HepG2 (cell line): ENCODE measurements around the gene SEBOX. TPM values are rescaled to one million over a fixed set of nuclear protein-coding genes. Genes with fewer than 3 reads are reported as not detected.

Experiments used
- AKAP8 ChIP-seq: sonication (generic); formaldehyde crosslinking; IDR thresholded peaks from 2 replicates; pipeline ENCODE4 v1.5.1; 2020; ENCODE audit warnings: mild to moderate bottlenecking, missing genetic modification reagents
- BRD4 ChIP-seq: sonication (generic); formaldehyde crosslinking; IDR thresholded peaks from 2 replicates; pipeline ENCODE4 v1.4.0; 2020; ENCODE audit warnings: missing genetic modification reagents
- CCDC6 ChIP-seq: sonication (generic); formaldehyde crosslinking; IDR thresholded peaks from 2 replicates; pipeline ENCODE4 v1.8.1; 2022; ENCODE audit warnings: mild to moderate bottlenecking, missing genetic modification reagents, moderate library complexity
- ESRRA ChIP-seq: sonication (generic); formaldehyde crosslinking; IDR thresholded peaks from 2 replicates; pipeline ENCODE4 v1.5.1; 2020; ENCODE audit warnings: mild to moderate bottlenecking, low read depth, missing genetic modification reagents
- GZF1 ChIP-seq: sonication (generic); formaldehyde crosslinking; IDR thresholded peaks from 2 replicates; pipeline ENCODE4 v1.5.1; 2020; ENCODE audit warnings: mild to moderate bottlenecking, missing genetic modification reagents
- MED13 ChIP-seq: sonication (generic); formaldehyde crosslinking; IDR thresholded peaks from 2 replicates; pipeline ENCODE4 v1.5.0; 2020; ENCODE audit warnings: missing genetic modification reagents
- NCOA2 ChIP-seq: sonication (generic); formaldehyde crosslinking; IDR thresholded peaks from 2 replicates; pipeline ENCODE4 v1.8.0; 2022; ENCODE audit warnings: inconsistent platforms
- RFX5 ChIP-seq: IDR thresholded peaks from 2 replicates; pipeline ENCODE4 v1.6.1; 2011; ENCODE audit warnings: low read depth, low read length, improper control_type of control experiment
- RFXANK ChIP-seq: IDR thresholded peaks from 2 replicates; pipeline ENCODE4 v1.6.1; 2016
- SRSF4 ChIP-seq: fragments of 200-400 bp; formaldehyde crosslinking; IDR thresholded peaks from one replicate; pipeline ENCODE4 v1.6.1; 2018; ENCODE audit warnings: mild to moderate bottlenecking, low read depth, low read length, moderate library complexity; ENCODE audit not compliant: poor library complexity, severe bottlenecking
- ZFYVE20 ChIP-seq: sonication (generic); formaldehyde crosslinking; IDR thresholded peaks from 2 replicates; pipeline ENCODE4 v1.8.0; 2023; ENCODE audit warnings: low read depth, mild to moderate bottlenecking, moderate library complexity, missing genetic modification reagents, borderline replicate concordance
- ZMYM2 ChIP-seq: sonication (generic); formaldehyde crosslinking; IDR thresholded peaks from 2 replicates; pipeline ENCODE4 v1.8.0; 2022; ENCODE audit warnings: mild to moderate bottlenecking, missing genetic modification reagents
- ZNF296 ChIP-seq: sonication (generic); formaldehyde crosslinking; conservative IDR thresholded peaks from 2 replicates; pipeline ENCODE4 v1.5.0; 2020; ENCODE audit warnings: mild to moderate bottlenecking, missing genetic modification reagents
- ZNF564 ChIP-seq: sonication (generic); formaldehyde crosslinking; IDR thresholded peaks from 2 replicates; pipeline ENCODE4 v1.8.1; 2023; ENCODE audit warnings: mild to moderate bottlenecking, missing genetic modification reagents
- ZZZ3 ChIP-seq: sonication (generic); formaldehyde crosslinking; IDR thresholded peaks from 2 replicates; pipeline ENCODE4 v1.4.0; 2020; ENCODE audit warnings: missing genetic modification reagents, mild to moderate bottlenecking, borderline replicate concordance
- polyA plus RNA-seq, 8 experiments: library from polyadenylated mRNA; depleted of rRNA in 3 of 8; stranded (reverse) in 7 of 8; unstranded in 1 of 8; fragments of >200 nt; fragmentation: Illumina TruSeq in 4 of 8; extraction: Trizol in 4 of 8; gene quantifications; 2 replicates each; pipeline versions ENCODE4 v1.2.1 to v1.2.3, GENCODE V29; 2011 to 2016; ENCODE audit warnings: low read depth in 4 of 8, missing spikeins in 1 of 8, mixed read lengths in 1 of 8; ENCODE audit not compliant: insufficient read depth in 1 of 8
- total RNA-seq, 5 experiments: library from RNA; depleted of rRNA; stranded (reverse); fragments of >200 nt; fragmentation: Illumina TruSeq; extraction: Trizol; gene quantifications; 2 replicates each; pipeline ENCODE4 v1.2.3, GENCODE V29; 2016; ENCODE audit warnings: low read depth in 1 of 5
- TF ChIP-seq, protein P1 (sequence below): sonication (generic); formaldehyde crosslinking; IDR thresholded peaks from 2 replicates; pipeline ENCODE4 v1.8.1; 2023; ENCODE audit warnings: mild to moderate bottlenecking, moderate library complexity, missing genetic modification reagents
- TF ChIP-seq, protein P2 (sequence below): sonication (generic); formaldehyde crosslinking; IDR thresholded peaks from 2 replicates; pipeline ENCODE4 v1.4.0; 2020; ENCODE audit warnings: missing genetic modification reagents, low read depth, mild to moderate bottlenecking, borderline replicate concordance
- TF ChIP-seq, protein P3 (sequence below): sonication (generic); formaldehyde crosslinking; IDR thresholded peaks from 2 replicates; pipeline ENCODE4 v1.5.0; 2020; ENCODE audit warnings: mild to moderate bottlenecking, missing genetic modification reagents
- TF ChIP-seq, protein P4 (sequence below): sonication (generic); formaldehyde crosslinking; IDR thresholded peaks from 2 replicates; pipeline ENCODE4 v1.5.0; 2020; ENCODE audit warnings: missing genetic modification reagents, mild to moderate bottlenecking, borderline replicate concordance
- TF ChIP-seq, protein P5 (sequence below): sonication (generic); formaldehyde crosslinking; IDR thresholded peaks from 2 replicates; pipeline ENCODE4 v1.5.0; 2020; ENCODE audit warnings: mild to moderate bottlenecking, low read depth, missing genetic modification reagents, borderline replicate concordance
- TF ChIP-seq, protein P6 (sequence below): sonication (generic); formaldehyde crosslinking; IDR thresholded peaks from 2 replicates; pipeline ENCODE4 v1.4.0; 2020; ENCODE audit warnings: missing genetic modification reagents, borderline replicate concordance
- TF ChIP-seq, protein P7 (sequence below): sonication (generic); formaldehyde crosslinking; IDR thresholded peaks from 2 replicates; pipeline ENCODE4 v1.8.0; 2022; ENCODE audit warnings: missing genetic modification reagents, mild to moderate bottlenecking, inconsistent platforms, borderline replicate concordance

Gene SEBOX
- total and polyA plus RNA-seq, 2 of the 13 experiments (the other 11 are each of a cell fraction or from before 2014, with no cell fraction given), result not detected

DNA sequence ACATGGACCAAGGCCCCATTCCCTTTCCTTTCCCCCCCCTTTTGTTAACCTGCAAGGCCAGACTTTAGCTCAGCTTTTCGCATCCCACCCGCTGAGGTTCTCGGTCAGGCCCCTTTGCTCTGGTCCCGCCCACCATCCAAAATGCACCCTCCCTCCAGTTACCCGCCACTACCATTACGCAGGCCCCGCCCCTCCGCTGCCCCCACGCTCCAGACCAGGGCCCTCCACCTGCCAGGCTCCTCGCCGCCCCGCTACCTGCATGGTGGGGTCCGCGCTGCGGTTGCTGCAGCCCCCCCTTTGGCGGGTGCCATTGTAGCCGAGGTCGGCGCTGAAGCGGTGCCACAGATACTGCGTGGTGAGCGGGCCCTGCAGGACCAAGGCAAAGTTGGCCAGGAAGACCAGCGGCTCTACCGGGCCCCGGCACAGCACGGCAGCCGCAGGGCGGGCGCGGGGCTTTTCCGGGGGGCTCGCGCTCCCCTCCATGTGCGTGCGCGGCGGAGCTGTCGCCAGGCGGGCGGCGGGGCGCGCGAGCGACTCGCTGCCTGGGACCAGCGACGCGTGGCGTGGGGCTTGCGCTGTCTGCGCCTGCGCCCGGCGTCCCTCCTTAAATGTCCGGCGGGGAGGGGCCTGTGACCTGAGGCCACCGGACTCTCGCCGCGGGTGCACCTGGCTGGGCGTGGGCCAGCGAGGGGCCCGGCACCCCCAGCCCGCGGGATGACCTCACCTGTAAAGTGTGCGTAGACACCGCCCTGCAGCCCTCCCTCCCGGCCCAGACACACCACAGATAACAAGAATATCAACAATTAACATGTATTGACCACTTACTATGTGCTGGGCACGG, 40.9 kb upstream of the SEBOX start, which contains the start of gene SLC46A1 (continued):
- TF ChIP-seq, protein P1, sequence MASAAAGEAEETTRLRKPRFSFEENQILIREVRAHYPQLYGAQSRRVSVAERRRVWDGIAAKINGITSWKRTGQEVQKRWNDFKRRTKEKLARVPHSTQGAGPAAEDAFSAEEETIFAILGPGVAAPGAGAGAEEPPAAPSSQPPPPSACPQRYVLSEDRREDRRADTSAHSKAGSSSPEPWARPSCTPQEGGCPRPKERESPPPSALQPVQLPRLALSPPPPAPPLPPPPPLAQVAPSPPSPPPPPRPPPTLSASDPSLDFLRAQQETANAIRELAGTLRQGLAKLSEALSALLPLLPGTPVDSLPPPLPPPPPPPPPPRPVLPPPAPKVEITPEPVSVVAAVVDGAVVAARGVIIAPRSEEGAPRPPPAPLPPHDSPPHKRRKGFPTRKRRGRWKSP (CRISPR knock-in tag), result no peak
- TF ChIP-seq ZNF296 (CRISPR knock-in tag) (no peak; the same call in 1 of the 2 replicates), MED13 (no peak), ZFYVE20 (CRISPR knock-in tag) (no peak), SRSF4 (no peak), ESRRA (no peak; the same call in none of the 2 replicates), RFXANK (CRISPR knock-in tag) (no peak), ZZZ3 (CRISPR knock-in tag) (0 out of 2 replicates have a peak, but pooled peaks have one; percentile 42), ZMYM2 (CRISPR knock-in tag) (no peak), ZNF564 (CRISPR knock-in tag) (no peak), AKAP8 (no peak; the same call in 1 of the 2 replicates), NCOA2 (no peak), RFX5 (no peak), CCDC6 (CRISPR knock-in tag) (peak; percentile 34; the same call in 1 of the 2 replicates), BRD4 (CRISPR knock-in tag) (no peak), GZF1 (CRISPR knock-in tag) (no peak)
- TF ChIP-seq, protein P2, sequence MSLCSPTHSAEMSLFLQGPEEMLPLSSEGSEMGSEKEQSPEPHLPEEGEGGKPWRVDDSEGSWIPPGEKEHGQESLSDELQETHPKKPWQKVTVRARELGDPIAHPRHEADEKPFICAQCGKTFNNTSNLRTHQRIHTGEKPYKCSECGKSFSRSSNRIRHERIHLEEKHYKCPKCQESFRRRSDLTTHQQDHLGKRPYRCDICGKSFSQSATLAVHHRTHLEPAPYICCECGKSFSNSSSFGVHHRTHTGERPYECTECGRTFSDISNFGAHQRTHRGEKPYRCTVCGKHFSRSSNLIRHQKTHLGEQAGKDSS (CRISPR knock-in tag), result no peak; the same call in 1 of the 2 replicates
- TF ChIP-seq, protein P3, sequence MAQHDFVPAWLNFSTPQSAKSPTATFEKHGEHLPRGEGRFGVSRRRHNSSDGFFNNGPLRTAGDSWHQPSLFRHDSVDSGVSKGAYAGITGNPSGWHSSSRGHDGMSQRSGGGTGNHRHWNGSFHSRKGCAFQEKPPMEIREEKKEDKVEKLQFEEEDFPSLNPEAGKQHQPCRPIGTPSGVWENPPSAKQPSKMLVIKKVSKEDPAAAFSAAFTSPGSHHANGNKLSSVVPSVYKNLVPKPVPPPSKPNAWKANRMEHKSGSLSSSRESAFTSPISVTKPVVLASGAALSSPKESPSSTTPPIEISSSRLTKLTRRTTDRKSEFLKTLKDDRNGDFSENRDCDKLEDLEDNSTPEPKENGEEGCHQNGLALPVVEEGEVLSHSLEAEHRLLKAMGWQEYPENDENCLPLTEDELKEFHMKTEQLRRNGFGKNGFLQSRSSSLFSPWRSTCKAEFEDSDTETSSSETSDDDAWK (CRISPR knock-in tag), result no peak
- TF ChIP-seq, protein P4, sequence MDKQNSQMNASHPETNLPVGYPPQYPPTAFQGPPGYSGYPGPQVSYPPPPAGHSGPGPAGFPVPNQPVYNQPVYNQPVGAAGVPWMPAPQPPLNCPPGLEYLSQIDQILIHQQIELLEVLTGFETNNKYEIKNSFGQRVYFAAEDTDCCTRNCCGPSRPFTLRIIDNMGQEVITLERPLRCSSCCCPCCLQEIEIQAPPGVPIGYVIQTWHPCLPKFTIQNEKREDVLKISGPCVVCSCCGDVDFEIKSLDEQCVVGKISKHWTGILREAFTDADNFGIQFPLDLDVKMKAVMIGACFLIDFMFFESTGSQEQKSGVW (CRISPR knock-in tag), result no peak
- TF ChIP-seq, protein P5, sequence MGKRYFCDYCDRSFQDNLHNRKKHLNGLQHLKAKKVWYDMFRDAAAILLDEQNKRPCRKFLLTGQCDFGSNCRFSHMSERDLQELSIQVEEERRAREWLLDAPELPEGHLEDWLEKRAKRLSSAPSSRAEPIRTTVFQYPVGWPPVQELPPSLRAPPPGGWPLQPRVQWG, result no peak
- TF ChIP-seq, protein P6, sequence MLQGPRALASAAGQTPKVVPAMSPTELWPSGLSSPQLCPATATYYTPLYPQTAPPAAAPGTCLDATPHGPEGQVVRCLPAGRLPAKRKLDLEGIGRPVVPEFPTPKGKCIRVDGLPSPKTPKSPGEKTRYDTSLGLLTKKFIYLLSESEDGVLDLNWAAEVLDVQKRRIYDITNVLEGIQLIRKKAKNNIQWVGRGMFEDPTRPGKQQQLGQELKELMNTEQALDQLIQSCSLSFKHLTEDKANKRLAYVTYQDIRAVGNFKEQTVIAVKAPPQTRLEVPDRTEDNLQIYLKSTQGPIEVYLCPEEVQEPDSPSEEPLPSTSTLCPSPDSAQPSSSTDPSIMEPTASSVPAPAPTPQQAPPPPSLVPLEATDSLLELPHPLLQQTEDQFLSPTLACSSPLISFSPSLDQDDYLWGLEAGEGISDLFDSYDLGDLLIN (CRISPR knock-in tag), result no peak
- TF ChIP-seq, protein P7, sequence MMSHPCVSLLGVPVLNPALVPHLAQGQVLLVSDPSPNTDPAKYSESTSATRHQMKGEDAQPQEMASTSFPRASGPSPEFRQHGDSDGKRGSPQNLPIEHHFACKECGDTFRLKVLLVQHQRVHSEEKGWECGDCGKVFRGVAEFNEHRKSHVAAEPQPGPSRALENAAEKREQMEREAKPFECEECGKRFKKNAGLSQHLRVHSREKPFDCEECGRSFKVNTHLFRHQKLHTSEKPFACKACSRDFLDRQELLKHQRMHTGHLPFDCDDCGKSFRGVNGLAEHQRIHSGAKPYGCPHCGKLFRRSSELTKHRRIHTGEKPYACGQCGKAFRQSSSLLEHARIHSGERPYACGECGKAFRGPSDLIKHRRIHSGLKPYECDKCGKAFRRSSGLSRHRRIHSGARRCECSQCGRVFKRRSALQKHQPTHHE (CRISPR knock-in tag), result peak; percentile 23; the same call in 1 of the 2 replicates
